ENCODE measurements around the gene ALDH1L1.

The ALDH1L1 gene

GRCh38 chr3:126056088-126056487 lies 124.3 kb downstream of the ALDH1L1 start:
- TF ChIP-seq EZH2phosphoT487 (IDR thresholded peaks at IDR 0.05; ENCODE audit: low read length): no peak
- no peaks in the 10 kb centered on the region for H3K27me3 ChIP-seq (replicated peaks; ENCODE audit: insufficient read depth, low read length)
- H3F3A ChIP-seq (ENCODE audit: insufficient read depth, low read length): no peaks in the 10 kb centered on the region
- no peaks in the 10 kb centered on the region for H3K9me3 ChIP-seq (replicated peaks; ENCODE audit: insufficient read depth, low read length)
- no peak overlapping the region for H3K4me2 ChIP-seq (ENCODE audit: low read depth, low read length)
- H4K20me1 ChIP-seq (ENCODE audit: insufficient read depth, low read length): no peaks in the 10 kb centered on the region
- H3K4me3 ChIP-seq (ENCODE audit: low read length): no peak overlapping the region
- no peak overlapping the region for H3K9ac ChIP-seq (ENCODE audit: low read length)
- H3K27ac ChIP-seq (ENCODE audit: low read length): no peak overlapping the region
- no peak for DNase-seq
- H3K4me1 ChIP-seq (ENCODE audit: low read length): no peaks in the 10 kb centered on the region
- no peaks in the 10 kb centered on the region for H3K36me3 ChIP-seq (replicated peaks; ENCODE audit: insufficient read depth, low read length)
- no peaks in the 10 kb centered on the region for H3K79me2 ChIP-seq (ENCODE audit: low read length)
- H3K9me2 ChIP-seq (replicated peaks; ENCODE audit: insufficient read depth, low read length): no peaks in the 10 kb centered on the region
- no peak overlapping the region for H2AFZ ChIP-seq (ENCODE audit: low read length)

- Histone ChIP-seq H3K27me3 (replicated peaks; ENCODE audit: insufficient read depth, low read length) (no peaks in the 10 kb centered on the region), H3K4me3 (ENCODE audit: low read length) (no peak overlapping the region), H3K36me3 (replicated peaks; ENCODE audit: insufficient read depth, low read length) (no peaks in the 10 kb centered on the region), H3K27ac (ENCODE audit: low read length) (no peak overlapping the region), H3F3A (ENCODE audit: insufficient read depth, low read length) (no peaks in the 10 kb centered on the region), H3K9me2 (replicated peaks; ENCODE audit: insufficient read depth, low read length) (no peaks in the 10 kb centered on the region), H4K20me1 (ENCODE audit: insufficient read depth, low read length) (no peaks in the 10 kb centered on the region), H3K9me3 (replicated peaks; ENCODE audit: insufficient read depth, low read length) (no peaks in the 10 kb centered on the region), H3K4me1 (ENCODE audit: low read length) (no peaks in the 10 kb centered on the region), H3K4me2 (ENCODE audit: low read depth, low read length) (no peak overlapping the region), H3K79me2 (ENCODE audit: low read length) (no peaks in the 10 kb centered on the region), H3K9ac (ENCODE audit: low read length) (no peak overlapping the region), H2AFZ (ENCODE audit: low read length) (no peak overlapping the region)
- DNase-seq: no peak
- TF ChIP-seq EZH2phosphoT487 (IDR thresholded peaks at IDR 0.05; ENCODE audit: low read length): no peak
- no peak for TF ChIP-seq CTCF (IDR thresholded peaks at IDR 0.05; ENCODE audit: low read length)
- TF ChIP-seq EZH2 (optimal IDR thresholded peaks at IDR 0.05; ENCODE audit: low read depth, low read length): no peak
These were observed 125.5 kb downstream of the ALDH1L1 start for GRCh38 chr3:126054870-126055269.

GRCh38 chr3:126053949-126054569 lies 126.3 kb downstream of the ALDH1L1 start:
- Histone ChIP-seq H3K4me3 (ENCODE audit: low read length) (no peak overlapping the region), H3K4me2 (ENCODE audit: low read depth, low read length) (no peak overlapping the region), H3K9ac (ENCODE audit: low read length) (no peak overlapping the region), H4K20me1 (ENCODE audit: insufficient read depth, low read length) (no peaks in the 10 kb centered on the region), H3F3A (ENCODE audit: insufficient read depth, low read length) (no peaks in the 10 kb centered on the region), H3K9me2 (replicated peaks; ENCODE audit: insufficient read depth, low read length) (no peaks in the 10 kb centered on the region), H3K27me3 (replicated peaks; ENCODE audit: insufficient read depth, low read length) (no peaks in the 10 kb centered on the region), H3K36me3 (replicated peaks; ENCODE audit: insufficient read depth, low read length) (no peaks in the 10 kb centered on the region), H2AFZ (ENCODE audit: low read length) (no peak overlapping the region), H3K4me1 (ENCODE audit: low read length) (no peaks in the 10 kb centered on the region), H3K9me3 (replicated peaks; ENCODE audit: insufficient read depth, low read length) (no peaks in the 10 kb centered on the region), H3K79me2 (ENCODE audit: low read length) (no peaks in the 10 kb centered on the region), H3K27ac (ENCODE audit: low read length) (no peak overlapping the region)
- DNase-seq: no peak
- no peak for TF ChIP-seq EZH2 (optimal IDR thresholded peaks at IDR 0.05; ENCODE audit: low read depth, low read length)
- TF ChIP-seq EZH2phosphoT487 (IDR thresholded peaks at IDR 0.05; ENCODE audit: low read length): no peak
- no peak for TF ChIP-seq CTCF (IDR thresholded peaks at IDR 0.05; ENCODE audit: low read length)
